Uterus (tissue), 2 donors: ENCODE results near the gene PSMC3IP.

Experiments
- POLR2A ChIP-seq, 2 donors: fragments of 450-650 bp; IDR thresholded peaks; one replicate each; pipeline ENCODE4 v1.6.1; 2016; ENCODE audit warnings: antibody characterized with exemption in 2 of 2, mild to moderate bottlenecking in 1 of 2, moderate library complexity in 1 of 2
- TF ChIP-seq, protein P1 (sequence below), 4 experiments: fragments of 200-600 bp in 2 of 4; fragments of 450-650 bp in 2 of 4; sonication (generic) in 2 of 4; IDR thresholded peaks; one replicate each; pipeline ENCODE4 v1.5.1; 2016 to 2019; ENCODE audit warnings: antibody characterized with exemption in 4 of 4, mild to moderate bottlenecking in 2 of 4, moderate library complexity in 1 of 4

DNA sequence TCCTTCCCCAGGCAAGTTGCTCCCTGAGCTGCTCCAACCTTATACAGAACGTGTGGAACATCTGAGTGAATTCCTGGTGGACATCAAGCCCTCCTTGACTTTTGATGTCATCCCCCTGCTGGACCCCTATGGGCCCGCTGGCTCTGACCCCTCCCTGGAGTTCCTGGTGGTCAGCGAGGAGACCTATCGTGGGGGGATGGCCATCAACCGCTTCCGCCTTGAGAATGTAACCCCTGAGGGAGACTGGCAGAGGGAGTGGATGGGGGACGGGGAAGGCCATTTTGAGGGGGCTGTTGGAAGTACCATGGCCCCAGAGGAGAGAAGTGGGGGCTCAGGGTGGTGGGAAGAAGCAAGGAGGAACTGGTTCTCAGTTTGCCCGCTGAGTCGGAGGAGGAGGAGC is 13.6 kb downstream of the PSMC3IP start:
- TF ChIP-seq, protein P1, sequence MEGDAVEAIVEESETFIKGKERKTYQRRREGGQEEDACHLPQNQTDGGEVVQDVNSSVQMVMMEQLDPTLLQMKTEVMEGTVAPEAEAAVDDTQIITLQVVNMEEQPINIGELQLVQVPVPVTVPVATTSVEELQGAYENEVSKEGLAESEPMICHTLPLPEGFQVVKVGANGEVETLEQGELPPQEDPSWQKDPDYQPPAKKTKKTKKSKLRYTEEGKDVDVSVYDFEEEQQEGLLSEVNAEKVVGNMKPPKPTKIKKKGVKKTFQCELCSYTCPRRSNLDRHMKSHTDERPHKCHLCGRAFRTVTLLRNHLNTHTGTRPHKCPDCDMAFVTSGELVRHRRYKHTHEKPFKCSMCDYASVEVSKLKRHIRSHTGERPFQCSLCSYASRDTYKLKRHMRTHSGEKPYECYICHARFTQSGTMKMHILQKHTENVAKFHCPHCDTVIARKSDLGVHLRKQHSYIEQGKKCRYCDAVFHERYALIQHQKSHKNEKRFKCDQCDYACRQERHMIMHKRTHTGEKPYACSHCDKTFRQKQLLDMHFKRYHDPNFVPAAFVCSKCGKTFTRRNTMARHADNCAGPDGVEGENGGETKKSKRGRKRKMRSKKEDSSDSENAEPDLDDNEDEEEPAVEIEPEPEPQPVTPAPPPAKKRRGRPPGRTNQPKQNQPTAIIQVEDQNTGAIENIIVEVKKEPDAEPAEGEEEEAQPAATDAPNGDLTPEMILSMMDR (IDR thresholded peaks at IDR 0.05): no peak
- no peak for TF ChIP-seq POLR2A (IDR thresholded peaks at IDR 0.05)
